ENCODE measurements around the gene SECTM1.
"Not testable (repeated sequence)": the region's sequence is repeated elsewhere in the genome, so short reads cannot be mapped to it uniquely, and the experiment has no call there.

SECTM1 gene

DNA sequence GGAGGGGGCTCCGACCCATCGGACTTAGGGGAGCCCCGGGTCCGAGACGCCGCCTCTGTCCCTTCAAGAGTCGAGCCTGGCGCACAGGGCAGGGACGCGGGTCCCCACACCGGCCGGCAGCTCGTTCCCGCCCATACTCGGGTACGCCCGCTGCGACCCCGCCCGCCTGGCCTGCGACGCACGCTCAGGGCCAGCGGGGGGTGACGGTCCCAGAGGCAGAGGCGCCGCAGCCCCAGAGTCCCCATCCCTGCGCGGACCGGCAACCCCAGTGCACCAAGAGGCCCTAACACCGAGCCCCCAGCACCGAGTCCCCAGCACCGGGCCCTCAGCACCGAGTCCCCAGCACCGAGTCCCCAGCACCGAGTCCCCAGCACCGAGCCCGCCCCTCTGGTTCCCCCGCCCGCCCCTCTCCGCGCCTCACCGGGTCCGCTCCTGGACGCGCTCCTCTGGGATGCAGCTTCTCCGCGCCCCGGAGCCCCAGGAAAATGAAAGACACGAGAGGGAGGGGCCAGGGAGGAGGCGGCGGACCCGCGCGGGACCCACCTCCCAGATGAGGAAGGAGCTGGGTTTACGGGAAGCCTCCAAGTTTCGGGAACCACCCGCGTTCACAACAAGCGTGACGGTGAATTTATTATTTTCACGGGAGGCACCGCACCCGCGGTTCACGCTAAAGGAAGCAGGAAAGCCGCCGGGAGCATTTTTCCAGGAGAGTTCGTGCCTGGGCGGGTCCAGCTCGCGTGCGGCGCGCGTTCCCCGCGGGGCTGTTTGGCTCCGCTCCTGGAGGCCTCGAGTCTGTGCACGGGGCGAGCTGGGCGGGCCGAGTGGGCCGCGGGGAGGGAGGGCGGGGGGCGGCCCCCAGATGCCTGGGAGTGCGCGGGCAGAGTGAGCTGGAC, at the start of gene SECTM1:
Gene SECTM1 (minus strand): TSS at position 488 of the 893 bp plus-strand sequence. CDS start 6,526 bp downstream, outside the sequence.
- Histone ChIP-seq H3K36me3 (ENCODE audit: insufficient read depth, low read depth, low read length) (no peaks in the 10 kb centered on the region), H3K4me1 (ENCODE audit: insufficient read depth, low read length) (no peaks in the 10 kb centered on the region), H3K9ac (ENCODE audit: low read depth, low read length) (no peak within 1 kb of the TSS), H3K9me3 (ENCODE audit: insufficient read depth, low read depth, low read length) (no peaks in the 10 kb centered on the region), H3K27me3 (ENCODE audit: insufficient read depth, low read length) (peaks cover 92% of the 10 kb centered on the region), H3K4me3 (ENCODE audit: low read length) (peak within 1 kb of the TSS; percentile 58), H3K27ac (ENCODE audit: low read length) (no peak within 1 kb of the TSS)

DNA sequence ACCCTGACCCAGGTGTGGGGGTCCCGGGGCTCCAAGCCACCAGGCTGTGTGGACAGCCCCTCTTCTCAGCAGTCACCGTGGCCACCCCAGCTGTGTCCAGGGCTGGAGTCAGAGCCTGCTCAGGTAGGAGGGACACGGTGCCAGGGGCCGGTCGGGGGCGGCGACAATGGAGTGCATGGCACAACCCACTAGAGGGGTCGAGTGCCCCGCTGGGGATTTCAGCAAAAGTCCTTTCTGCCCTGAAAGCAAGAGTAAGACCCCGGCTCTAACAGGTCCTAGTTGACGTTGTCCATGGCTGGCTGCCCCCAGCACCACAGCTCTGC, 49.3 kb upstream of the SECTM1 start:
- Histone ChIP-seq H3K36me3 (ENCODE audit: insufficient read depth, low read depth, low read length) (no peaks in the 10 kb centered on the region), H3K27me3 (ENCODE audit: insufficient read depth, low read length) (no peaks in the 10 kb centered on the region), H3K9me3 (ENCODE audit: insufficient read depth, low read depth, low read length) (no peaks in the 10 kb centered on the region), H3K4me3 (ENCODE audit: low read length) (no peak overlapping the region), H3K4me1 (ENCODE audit: insufficient read depth, low read length) (peaks cover 4% of the 10 kb centered on the region; the same call in 1 of the 2 replicates), H3K9ac (ENCODE audit: low read depth, low read length) (no peak overlapping the region), H3K27ac (ENCODE audit: low read length) (no peak overlapping the region)

DNA sequence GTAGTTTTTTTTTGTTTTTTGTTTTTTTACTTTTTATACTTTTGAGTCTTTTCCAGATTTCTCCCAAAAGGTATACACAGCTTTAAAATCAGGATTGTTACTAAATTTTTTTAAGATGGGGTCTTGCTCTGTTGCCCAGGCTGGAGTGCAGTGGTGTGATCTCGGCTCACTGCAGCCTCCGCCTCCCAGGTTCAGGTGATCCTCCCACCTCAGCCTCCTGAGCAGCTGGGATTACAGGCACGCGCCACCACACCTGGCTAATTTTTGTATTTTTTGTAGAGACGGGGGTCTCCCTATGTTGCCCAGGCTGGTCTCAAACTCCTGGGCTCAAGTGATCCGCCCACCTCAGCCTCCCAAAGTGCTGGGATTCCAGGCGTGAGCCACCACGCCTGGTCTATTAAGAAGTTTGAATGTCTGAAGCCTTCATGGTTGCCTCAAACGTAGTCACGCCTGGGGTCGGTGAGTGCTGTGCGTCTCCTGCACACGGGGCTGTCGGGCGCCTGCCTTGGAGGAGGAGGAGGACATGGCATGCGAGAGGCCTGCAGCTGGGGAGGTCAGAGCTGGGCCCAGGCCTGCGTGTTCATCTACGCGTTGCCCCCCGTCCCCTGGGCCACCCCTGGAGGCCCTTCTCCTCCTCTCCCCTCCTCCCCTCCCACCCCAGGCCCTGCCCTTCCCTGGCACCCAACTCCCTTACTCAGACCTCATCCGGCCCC, 48.8 kb upstream of the SECTM1 start:
- H3K36me3 ChIP-seq (ENCODE audit: insufficient read depth, low read depth, low read length); H3K4me3 ChIP-seq (ENCODE audit: low read length); H3K27me3 ChIP-seq (ENCODE audit: insufficient read depth, low read length); H3K9me3 ChIP-seq (ENCODE audit: insufficient read depth, low read depth, low read length); H3K4me1 ChIP-seq (ENCODE audit: insufficient read depth, low read length); H3K9ac ChIP-seq (ENCODE audit: low read depth, low read length); H3K27ac ChIP-seq (ENCODE audit: low read length): not testable (repeated sequence)

DNA sequence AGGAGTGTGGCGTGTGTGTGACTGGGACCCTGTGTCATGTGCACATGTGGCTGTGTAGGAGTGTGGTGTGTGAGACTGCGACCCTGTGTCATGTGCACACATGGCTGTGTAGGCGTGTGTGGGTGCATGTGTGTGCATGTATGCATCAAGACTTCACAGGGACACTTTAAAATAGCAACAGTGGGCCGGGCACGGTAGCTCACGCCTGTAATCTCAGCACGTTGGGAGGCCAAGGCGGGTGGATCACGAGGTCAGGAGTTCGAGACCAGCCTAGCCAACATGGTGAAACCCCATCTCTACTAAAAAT, 48.1 kb upstream of the SECTM1 start:
- H3K27me3 ChIP-seq (ENCODE audit: insufficient read depth, low read length); H3K36me3 ChIP-seq (ENCODE audit: insufficient read depth, low read depth, low read length); H3K9me3 ChIP-seq (ENCODE audit: insufficient read depth, low read depth, low read length); H3K27ac ChIP-seq (ENCODE audit: low read length); H3K4me1 ChIP-seq (ENCODE audit: insufficient read depth, low read length); H3K4me3 ChIP-seq (ENCODE audit: low read length); H3K9ac ChIP-seq (ENCODE audit: low read depth, low read length): not testable (repeated sequence)

DNA sequence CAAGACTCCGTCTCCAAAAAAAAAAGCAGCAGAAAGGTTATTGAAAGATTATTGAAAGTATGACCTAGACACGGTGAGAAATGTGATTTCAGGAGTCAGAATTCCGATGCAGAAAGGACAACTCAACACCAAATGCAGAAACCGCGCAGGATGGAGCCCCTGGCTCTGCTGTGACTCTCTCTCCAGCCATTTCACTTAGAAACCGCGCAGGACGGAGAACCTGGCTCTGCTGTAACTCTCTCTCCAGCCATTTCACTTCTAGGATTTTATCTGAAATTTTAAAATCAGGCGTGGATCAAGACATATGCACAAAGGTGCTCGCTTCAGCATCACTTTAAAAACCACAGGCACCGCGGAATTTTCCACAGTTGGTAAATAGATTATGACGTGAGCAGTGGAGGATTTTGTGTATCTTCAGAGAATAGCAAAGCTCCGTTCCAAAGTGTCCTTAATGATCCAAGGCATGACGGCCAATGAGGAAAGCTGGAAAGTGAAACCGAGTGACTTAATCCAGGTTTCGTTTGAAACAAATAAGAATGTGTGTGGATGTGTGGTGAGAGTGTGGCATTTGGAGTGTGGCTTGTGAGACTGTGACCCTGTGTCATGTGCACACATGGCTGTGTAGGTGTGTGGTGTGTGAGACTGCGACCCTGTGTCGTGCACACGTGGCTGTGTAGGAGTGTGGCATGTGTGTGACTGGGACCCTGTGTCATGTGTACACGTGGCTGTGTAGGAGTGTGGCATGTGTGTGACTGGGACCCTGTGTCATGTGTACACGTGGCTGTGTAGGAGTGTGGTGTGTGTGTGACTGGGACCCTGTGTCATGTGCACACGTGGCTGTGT, 47.5 kb upstream of the SECTM1 start:
- Histone ChIP-seq H3K4me1 (ENCODE audit: insufficient read depth, low read length) (peaks cover 4% of the 10 kb centered on the region; the same call in 1 of the 2 replicates), H3K9me3 (ENCODE audit: insufficient read depth, low read depth, low read length) (no peaks in the 10 kb centered on the region), H3K27ac (ENCODE audit: low read length) (no peak overlapping the region), H3K27me3 (ENCODE audit: insufficient read depth, low read length) (no peaks in the 10 kb centered on the region), H3K4me3 (ENCODE audit: low read length) (no peak overlapping the region), H3K36me3 (ENCODE audit: insufficient read depth, low read depth, low read length) (no peaks in the 10 kb centered on the region), H3K9ac (ENCODE audit: low read depth, low read length) (no peak overlapping the region)

DNA sequence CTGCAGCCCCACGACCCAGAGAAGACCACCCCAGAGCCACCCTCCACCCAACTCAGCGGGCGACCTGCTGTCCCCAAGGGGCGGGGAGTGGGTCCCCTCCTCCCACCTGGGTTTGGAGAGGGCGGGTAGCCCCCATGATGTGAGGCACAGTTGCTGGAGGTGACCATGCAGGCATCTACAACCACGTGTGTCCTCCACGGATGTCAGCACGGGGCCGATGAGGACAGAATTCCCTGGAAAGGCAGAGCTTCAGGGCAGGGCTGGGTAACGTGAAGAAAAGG, 45.1 kb upstream of the SECTM1 start:
- Histone ChIP-seq H3K27me3 (ENCODE audit: insufficient read depth, low read length) (peaks cover under 1% of the 10 kb centered on the region; the same call in 1 of the 2 replicates), H3K4me1 (ENCODE audit: insufficient read depth, low read length) (no peaks in the 10 kb centered on the region), H3K9ac (ENCODE audit: low read depth, low read length) (no peak overlapping the region), H3K4me3 (ENCODE audit: low read length) (no peak overlapping the region), H3K27ac (ENCODE audit: low read length) (no peak overlapping the region), H3K9me3 (ENCODE audit: insufficient read depth, low read depth, low read length) (no peaks in the 10 kb centered on the region), H3K36me3 (ENCODE audit: insufficient read depth, low read depth, low read length) (no peaks in the 10 kb centered on the region)

DNA sequence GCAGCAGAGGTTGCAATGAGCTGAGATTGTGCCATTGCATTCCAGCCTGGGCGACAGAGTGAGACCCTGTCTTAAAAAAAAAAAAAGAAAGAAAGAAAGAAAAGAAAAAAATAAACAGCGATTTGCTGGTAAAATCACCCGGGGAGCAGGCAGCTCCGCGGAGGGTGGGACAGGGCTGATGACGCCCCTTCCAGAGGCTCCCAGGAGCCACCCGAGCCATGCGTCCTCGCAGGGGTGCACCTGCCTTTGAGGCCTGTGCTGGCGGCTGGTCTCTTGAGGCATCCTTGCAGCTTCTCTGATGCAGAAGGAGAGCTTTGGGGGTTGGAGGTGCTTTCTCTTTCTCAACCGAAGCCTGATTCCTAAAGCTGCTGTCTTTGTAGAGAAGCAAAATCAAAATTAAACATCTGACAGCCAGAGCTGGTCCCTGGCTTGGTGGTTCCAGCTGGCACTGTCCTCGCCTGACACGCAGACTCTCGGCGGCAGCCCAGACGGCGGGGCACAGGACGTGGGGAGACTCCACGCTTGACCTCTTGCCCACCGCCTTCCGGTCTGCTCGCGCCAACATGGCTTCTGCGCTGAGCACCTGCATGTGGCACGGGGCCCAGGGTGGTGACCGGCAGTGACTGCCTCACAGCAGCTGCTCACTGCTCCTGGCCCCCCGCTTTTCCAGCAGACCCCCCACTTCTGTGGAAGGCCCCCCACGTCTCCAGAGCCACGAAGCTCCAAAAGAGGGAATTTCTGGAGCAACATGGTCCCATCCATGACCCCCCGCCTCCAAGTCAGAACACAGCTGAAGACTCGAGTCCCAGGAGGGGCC, 44.6 kb upstream of the SECTM1 start:
- H3K36me3 ChIP-seq (ENCODE audit: insufficient read depth, low read depth, low read length), result no peaks in the 10 kb centered on the region
- no peaks in the 10 kb centered on the region for H3K9me3 ChIP-seq (ENCODE audit: insufficient read depth, low read depth, low read length)

DNA sequence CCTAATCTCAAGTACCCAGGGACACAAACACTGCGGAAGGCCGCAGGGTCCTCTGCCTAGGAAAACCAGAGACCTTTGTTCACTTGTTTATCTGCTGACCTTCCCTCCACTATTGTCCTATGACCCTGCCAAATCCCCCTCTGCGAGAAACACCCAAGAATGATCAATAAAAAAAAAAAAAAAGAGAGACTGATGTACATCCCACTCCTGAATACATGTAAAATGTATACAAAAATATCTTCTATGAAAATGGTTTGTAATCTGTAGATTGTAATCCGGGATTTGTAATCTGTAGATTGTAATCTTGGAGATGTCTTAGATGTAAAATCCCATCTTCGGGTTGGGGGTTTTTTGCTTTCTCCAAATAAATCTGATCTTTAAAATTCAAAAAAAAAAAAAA, 43.7 kb upstream of the SECTM1 start:
- not testable (repeated sequence) for H3K4me3 ChIP-seq (ENCODE audit: low read length); H3K9me3 ChIP-seq (ENCODE audit: insufficient read depth, low read depth, low read length); H3K27ac ChIP-seq (ENCODE audit: low read length); H3K9ac ChIP-seq (ENCODE audit: low read depth, low read length); H3K36me3 ChIP-seq (ENCODE audit: insufficient read depth, low read depth, low read length); H3K4me1 ChIP-seq (ENCODE audit: insufficient read depth, low read length)
- peaks cover 14% of the 10 kb centered on the region for H3K27me3 ChIP-seq (ENCODE audit: insufficient read depth, low read length)

More for the DNA sequence above, 44.6 kb upstream of the SECTM1 start:
- Histone ChIP-seq H3K9ac (ENCODE audit: low read depth, low read length) (no peak overlapping the region), H3K4me3 (ENCODE audit: low read length) (no peak overlapping the region), H3K27ac (ENCODE audit: low read length) (no peak overlapping the region), H3K4me1 (ENCODE audit: insufficient read depth, low read length) (no peaks in the 10 kb centered on the region), H3K27me3 (ENCODE audit: insufficient read depth, low read length) (peaks cover 6% of the 10 kb centered on the region)

DNA sequence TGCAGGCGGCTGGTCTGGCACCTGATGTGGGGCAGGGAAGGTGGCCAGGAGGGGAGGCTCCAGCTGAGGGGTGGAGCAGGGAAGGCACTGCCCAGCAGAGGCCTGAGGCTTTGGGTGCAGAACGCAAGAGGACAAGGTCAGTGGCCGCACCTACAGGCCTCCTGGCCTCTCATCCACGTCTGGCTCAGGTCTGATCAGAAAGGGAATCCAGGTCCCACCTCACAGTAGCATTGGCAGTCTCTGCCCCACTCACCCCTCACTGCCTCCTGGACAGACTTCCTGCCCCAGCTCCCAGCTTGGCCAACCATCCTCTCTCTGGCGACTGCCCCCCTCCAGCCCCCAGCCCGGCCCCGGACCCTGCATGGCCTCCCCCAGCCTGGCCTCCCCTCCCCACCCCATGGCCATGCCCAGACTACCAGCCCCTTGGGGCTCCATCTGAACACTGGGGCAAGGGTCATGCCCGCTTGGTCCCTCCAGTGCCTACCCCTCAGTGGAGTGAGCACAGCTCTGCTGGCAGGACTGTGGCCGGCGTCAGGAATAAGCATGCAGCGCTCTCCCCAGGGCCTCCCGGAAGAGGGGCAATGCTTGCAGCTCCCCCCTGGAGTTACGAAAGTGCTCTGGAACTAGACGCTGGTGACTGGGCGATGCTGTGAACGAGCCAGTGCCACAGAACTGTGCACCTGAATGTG, 42.6 kb upstream of the SECTM1 start:
- Histone ChIP-seq H3K27me3 (ENCODE audit: insufficient read depth, low read length) (peaks cover 25% of the 10 kb centered on the region), H3K4me1 (ENCODE audit: insufficient read depth, low read length) (no peaks in the 10 kb centered on the region), H3K4me3 (ENCODE audit: low read length) (no peak overlapping the region), H3K36me3 (ENCODE audit: insufficient read depth, low read depth, low read length) (no peaks in the 10 kb centered on the region), H3K9me3 (ENCODE audit: insufficient read depth, low read depth, low read length) (no peaks in the 10 kb centered on the region), H3K9ac (ENCODE audit: low read depth, low read length) (no peak overlapping the region), H3K27ac (ENCODE audit: low read length) (no peak overlapping the region)

DNA sequence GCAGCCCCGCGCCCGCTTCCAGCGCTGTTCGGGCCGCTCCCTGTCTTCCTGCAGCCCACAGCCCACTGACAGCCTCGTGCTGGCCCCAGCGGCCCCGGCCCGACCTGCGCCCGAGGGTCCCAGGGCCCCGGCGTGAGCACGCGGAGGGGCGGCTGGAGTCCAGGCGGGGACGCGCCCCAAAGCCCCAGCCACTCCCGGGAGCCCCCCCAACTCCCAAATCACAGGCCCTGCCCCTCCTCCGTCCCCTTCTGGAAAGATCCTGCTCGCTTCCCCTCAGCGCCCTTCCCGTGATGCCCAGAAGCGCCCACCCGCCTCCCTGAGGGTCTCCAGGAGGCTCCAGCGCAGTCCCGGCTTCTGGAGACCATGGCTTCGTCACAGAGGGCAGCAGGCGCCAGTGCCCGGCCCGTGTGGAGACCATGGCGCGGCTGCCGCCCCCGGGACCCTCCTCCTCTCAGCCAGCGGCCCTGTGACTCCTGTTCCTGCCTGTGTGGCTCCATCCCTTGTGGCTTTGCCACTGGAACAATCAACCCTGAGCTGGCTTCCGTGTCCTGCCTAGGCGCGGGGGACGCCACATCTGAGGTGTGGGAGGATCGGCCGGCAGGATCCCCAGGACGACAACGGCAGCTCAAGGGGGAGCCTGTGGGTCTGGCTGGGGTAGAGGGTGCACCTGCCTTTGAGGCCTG, 41.9 kb upstream of the SECTM1 start:
- Histone ChIP-seq H3K9me3 (ENCODE audit: insufficient read depth, low read depth, low read length) (no peaks in the 10 kb centered on the region), H3K27me3 (ENCODE audit: insufficient read depth, low read length) (peaks cover 32% of the 10 kb centered on the region), H3K27ac (ENCODE audit: low read length) (no peak overlapping the region)

More for the DNA sequence above, 41.9 kb upstream of the SECTM1 start:
- H3K4me3 ChIP-seq (ENCODE audit: low read length), result no peak overlapping the region
- H3K36me3 ChIP-seq (ENCODE audit: insufficient read depth, low read depth, low read length), result no peaks in the 10 kb centered on the region
- H3K9ac ChIP-seq (ENCODE audit: low read depth, low read length), result no peak overlapping the region
- H3K4me1 ChIP-seq (ENCODE audit: insufficient read depth, low read length), result no peaks in the 10 kb centered on the region

Measured in iPS-20b (cell line).